Measurements from ENCODE around the gene FBXO42.
"Not testable (repeated sequence)": the region's sequence is repeated elsewhere in the genome, so short reads cannot be mapped to it uniquely, and the experiment has no call there.

The FBXO42 gene

DNA sequence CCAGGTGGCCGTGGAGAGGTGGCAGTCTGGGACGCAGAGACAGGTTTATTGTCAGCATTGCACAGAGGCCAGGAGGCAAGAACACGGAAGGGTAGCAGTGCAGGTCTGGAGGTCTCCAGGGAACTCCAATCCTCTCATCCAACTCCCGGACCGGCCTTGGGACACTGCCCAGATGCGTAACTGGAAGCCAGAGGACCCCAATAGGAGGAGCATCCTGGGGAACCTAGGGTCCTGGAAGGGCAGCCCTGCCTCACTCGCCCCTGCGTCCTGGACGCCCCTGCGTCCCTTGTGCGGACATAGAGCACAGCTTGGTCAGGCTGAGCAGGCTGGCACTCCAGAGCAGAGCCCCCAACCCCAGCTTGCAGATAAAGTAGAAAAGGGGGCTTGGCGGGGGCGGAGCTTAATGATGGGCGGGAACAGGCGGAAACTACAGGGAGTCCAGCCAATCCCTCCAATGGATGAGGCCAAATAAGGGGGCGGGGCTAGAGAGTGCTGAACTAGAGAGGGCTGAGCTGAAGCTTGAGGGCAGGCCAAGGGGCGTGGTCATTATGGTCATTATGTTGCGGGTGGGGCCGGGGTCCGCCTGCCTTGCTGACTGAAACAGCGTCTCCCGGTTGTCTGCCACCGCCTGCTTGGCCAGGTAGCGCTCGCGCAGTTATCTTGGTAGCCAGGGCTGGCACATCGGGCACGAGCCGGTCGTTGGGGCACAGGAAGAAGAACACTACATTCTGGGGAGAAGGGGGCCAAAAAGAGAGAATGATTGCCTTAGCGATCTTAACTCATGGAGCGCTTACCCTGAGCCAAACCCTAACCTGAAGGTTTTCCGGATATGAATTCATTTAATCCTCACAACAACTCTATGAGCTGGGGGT is 136.2 kb downstream of the FBXO42 start:
- DNase-seq = peak; percentile 82 to 89

DNA sequence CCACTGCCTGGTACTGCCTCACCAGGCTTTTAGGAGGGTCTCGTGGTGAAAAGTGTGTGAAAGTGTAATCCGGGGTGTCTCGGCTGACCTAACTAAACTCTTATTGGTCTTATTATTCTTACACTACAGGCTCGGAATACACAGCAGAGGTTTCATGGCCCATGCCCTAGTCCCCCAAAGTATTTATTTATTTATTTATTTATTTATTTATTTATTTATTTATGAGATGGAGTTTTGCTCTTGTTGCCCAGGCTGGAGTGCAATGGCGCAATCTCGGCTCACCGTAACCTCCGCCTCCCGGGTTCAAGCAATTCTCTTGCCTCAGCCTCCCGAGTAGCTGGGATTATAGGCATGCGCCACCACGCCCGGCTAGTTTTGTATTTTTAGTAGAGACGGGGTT is 137.0 kb downstream of the FBXO42 start:
- DNase-seq = not testable (repeated sequence)

- DNase-seq = not testable (repeated sequence)
Observed at GRCh38 chr1:16213544-16213943, 138.7 kb downstream of the FBXO42 start.

- DNase-seq = no peak
Observed at GRCh38 chr1:16213013-16213412, 139.3 kb downstream of the FBXO42 start.

DNA sequence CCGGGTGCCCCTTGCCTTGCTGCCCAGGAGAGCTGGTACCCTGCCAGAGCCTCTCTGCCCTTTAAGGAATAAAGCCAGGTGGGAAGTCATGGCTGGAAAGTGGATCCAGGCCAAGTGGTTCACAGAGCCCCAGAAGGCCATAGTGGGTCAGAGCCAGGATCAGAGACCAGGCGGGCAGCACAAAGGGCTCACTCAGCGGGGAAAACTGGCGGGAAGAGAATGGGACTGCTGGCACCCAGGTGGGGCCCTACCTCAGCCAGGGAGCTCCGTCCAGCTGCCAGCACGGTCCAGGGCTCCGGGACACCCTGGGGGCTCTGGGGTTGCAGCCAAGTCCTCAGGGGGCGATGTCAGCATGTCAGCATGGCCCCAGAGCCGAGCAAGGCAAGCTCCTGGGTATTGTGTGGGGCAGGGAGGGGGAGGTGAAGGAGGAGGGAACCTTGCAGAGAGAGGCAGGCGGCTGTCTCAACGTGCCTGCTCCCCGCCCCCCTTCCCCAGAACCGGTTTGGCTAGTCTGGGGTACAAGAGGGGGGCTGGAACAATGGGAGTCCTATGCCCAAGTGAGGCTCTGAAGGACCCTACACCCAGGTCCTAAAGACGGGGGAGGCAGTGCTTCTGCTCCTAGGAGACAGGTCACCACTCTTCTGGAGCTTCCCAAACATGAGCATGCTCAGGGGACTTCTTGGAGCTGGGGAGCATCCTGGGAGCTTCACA is 139.9 kb downstream of the FBXO42 start, which contains the start of gene ARHGEF19:
TSS of gene ARHGEF19 (minus strand) at position 402 of the 711 bp plus-strand sequence. CDS start 3,598 bp downstream, outside the sequence.
- DNase-seq = no peak

DNA sequence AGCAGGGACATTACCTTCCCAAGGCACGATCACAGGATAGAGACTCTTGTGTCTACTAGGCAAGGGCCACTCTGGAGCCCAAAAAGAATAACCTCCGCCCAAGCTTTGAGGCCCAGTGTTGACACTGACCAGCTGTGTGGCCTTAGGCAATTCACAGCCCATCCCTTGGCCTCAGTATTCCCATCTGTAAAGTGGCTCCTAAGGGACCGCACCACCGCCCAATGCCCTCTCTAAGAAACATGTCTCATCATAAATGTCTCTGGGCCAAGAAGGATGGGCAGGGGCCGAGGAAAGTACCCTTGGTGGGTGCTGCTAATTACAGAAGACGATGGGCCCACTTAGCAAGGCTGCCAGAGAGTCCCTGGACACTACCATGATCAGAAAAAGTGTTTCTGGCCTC is 140.5 kb downstream of the FBXO42 start:
- DNase-seq = no peak

DNA sequence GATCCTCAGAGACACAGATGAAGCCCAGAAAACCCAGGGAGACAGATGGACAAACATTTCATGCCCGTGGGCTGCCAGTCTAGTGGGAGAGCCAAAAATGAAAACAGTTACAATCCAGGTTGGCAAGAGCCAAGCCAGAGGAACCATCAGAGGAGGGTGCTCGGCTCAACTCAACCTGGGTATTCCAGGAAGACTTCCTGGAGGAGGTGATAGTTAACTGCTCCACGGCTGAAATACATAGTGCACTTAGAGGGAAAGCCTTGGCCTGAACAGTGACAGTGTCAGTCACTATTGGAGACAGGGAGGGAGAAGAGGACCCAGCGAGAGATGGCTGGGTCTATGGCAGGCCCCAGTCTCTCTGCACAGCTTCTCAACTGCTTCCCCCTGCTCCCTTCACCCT is 141.7 kb downstream of the FBXO42 start:
- DNase-seq = no peak

DNA sequence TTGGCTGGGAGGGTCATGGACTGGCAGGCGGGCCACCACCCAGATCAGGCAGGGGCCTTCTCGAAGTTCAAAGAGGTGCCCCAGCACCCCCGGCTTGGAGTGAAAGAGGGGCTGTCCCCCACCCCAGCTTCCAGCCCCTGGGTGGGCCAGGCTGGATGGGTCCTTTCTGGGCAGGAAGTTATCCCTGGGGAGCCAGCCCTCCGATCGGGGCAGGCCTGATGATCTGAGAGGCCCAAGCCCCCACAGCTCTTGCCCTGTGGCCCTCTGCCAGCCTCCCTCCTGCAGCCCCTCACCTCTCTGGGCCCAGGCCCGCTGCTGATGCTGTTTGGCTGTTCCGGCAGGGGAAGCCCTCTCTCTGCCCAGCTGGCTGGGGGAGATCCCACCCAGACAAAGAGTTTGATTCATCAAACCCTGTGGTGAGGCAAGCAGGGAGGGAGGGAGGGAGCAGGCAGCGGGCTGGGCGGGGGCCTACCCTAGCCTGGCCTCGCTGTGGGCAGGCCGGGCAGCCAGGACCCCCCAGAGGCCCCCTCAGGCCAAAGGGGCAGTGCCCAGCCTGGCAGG is 142.4 kb downstream of the FBXO42 start:
- DNase-seq = no peak

- DNase-seq = no peak
Observed at GRCh38 chr1:16209132-16209846, 143.0 kb downstream of the FBXO42 start.

DNA sequence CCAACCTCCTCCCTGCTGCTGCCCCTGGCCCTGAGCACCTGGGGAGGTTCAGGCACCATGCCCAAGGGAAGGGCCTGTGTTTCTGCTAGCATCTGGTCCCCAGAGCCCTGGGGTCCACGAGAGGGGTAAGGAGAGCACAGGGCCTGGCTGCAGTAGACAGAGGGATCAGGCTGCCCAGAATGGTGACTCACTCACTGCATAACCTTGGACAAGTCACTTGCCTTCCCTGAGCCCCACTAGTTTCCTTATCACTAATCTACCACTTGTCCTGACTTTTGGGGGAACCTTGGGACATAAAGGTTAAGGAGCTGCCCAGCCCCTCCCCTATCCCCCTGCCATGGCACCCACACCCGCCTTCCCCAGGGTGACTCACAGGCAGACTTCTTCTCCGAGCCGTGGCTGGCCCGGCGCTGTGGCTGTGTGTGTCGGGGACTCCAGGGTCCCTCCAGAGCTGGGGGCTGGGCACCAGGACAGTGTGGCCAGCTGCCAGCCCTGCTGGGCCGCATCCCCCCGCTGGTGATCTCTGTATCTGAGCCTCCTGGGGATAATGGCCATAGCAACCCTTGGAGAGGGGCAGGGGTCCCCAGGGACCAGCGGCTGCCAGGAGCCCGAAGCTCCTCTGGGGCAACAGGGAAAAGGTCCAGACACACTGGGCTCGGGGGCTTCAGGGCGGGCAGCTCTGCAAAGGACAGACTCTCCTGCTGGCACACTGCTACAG is 143.9 kb downstream of the FBXO42 start:
- no peak for DNase-seq

- no peak for DNase-seq
Observed at GRCh38 chr1:16207318-16208269, 144.7 kb downstream of the FBXO42 start.

DNA sequence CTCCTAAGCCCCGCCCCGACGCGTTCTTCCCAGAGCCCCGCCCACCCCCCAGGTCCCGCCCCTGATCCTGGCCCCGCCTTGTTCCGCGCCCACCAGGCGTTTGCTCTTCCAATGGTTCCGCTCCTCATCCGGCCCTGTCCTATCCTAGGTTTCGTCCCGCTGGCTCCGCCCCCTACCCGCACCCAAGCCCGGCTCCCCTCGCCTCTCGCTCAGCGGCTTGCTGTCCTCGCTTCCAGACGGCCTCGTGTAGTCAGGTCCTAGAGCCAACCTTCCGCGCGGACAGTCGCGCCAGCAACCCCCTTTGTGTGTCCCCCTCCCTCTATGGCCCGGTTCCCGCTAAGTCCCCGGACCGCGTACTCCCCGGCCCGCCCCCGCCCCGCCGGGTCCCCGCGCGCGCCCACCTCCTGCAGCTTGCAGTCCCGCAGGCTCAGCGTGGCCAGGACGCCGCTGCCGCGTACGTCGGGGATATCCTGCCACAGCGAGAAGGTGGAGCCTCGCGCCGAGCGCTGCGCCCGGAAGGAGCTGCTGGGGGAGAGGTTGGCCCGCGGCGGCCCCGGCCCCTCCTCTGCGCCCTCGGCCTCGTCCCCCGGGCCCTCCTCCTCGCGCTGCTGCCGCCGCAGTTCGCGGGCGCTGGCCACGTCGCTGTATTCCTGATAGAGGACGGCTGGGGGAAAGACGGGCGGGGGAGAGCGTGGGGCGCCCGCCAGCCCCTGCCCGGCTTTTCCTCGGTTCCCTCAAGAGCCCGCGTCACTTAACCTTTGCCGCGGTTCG is 145.5 kb downstream of the FBXO42 start:
- DNase-seq = peak; percentile 94 to 96

DNA sequence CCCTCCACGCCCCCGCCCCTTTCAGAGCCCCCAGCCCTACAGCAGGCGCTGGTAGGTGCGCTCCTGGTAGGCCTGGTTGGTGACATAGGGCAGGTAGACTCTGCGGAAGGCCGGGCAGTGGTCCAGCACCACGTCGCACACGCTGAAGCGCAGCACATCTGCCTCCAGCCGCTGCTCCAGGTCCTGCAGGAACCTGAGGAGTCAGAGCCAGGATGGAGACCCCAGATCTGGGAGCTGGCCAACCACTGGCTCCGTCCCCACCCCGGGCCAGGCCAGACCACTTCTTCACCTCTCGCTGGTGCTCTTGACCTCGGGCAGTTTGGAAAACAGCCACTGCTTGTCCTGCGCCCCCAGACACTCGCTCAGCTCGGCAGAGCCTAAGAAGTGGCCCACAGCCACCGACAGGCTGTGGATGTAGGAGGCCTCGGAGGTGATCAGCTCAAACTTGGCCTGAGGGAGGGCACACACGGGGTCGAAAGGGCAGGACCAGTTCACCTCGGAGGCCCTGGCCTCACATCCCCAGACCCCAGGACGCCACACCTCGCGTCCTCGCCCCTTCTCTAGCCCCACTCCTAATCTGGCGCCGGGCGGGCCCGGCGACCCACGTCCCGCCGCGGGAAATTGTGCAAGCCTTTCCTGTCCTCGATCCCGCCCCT is 146.3 kb downstream of the FBXO42 start:
- no peak for DNase-seq

- DNase-seq = no peak
Observed at GRCh38 chr1:16205334-16205671, 147.0 kb downstream of the FBXO42 start.

DNA sequence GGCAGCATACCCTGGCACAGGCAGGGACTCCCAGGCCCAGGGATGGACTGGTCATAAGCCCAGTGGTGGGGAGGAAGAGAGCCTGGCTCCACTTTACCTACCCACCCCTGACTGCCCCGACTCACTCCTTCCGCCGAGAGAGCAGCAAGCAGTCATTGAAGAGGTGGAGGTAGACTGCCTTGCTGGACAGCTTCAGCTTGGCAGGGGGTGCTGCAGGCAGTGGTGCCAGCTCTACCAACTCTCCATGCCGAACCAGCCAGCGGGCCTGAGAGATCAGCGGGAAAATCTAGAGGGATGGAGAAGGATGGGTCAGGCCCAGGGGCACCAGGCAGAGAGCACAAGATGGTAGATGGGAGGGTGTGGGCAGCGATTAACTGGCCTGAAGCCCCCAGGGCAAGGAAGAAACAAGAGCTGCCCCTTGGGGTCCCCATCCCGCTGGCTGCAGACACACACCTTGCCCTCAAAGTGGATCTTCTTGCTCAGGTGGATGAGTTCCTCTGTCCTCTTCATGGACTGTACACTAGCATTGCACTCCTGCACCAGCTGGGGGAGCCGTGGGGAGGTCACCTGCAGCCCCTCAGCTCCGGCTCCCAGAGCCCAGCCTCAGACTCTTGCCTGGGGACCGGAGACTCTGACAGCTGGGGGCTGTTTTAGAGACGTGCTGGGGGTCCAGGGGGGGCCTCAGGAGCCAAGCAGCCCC is 147.5 kb downstream of the FBXO42 start:
- DNase-seq = peak; percentile 36 to 43

GRCh38 chr1:16204216-16204615 is 148.1 kb downstream of the FBXO42 start:
- no peak for DNase-seq

GRCh38 chr1:16203550-16203949 is 148.7 kb downstream of the FBXO42 start:
- no peak for DNase-seq

- no peak for DNase-seq
Observed at GRCh38 chr1:16202281-16203210, 149.7 kb downstream of the FBXO42 start.

Measured in SHP77 (cell line).